Thyroid gland (tissue), 4 donors: ENCODE data around the gene SNX21. TPM values are rescaled to one million over a fixed set of nuclear protein-coding genes. Genes with fewer than 3 reads are reported as not detected.
A peak's percentile ranks its signal among the peaks of the same experiment; 100 is the strongest.

Experiments used
- DNase-seq, 2 donors: peaks; one replicate each; pipeline ENCODE4 v3.0.0-alpha.2; 2019
- H3K27ac ChIP-seq, 3 donors: fragments of 200-600 bp; sonication (generic); 1 replicate in 2 of 3; 2 replicates in 1 of 3; pipeline ENCODE4 v1.5.1; 2016 to 2019; ENCODE audit warnings: mild to moderate bottlenecking in 1 of 3, moderate library complexity in 1 of 3
- H3K27me3 ChIP-seq: fragments of 200-600 bp; sonication (generic); one replicate; pipeline ENCODE4 v1.5.1; 2019
- H3K36me3 ChIP-seq, 2 donors: fragments of 200-600 bp; sonication (generic); one replicate each; pipeline ENCODE4 v1.5.1; 2016 to 2019
- H3K4me1 ChIP-seq, 2 donors: fragments of 200-600 bp; sonication (generic); one replicate each; pipeline ENCODE4 v1.5.1; 2017 to 2019
- H3K4me3 ChIP-seq, 3 donors: fragments of 200-600 bp; sonication (generic); replicated peaks in 1 of 3; 1 replicate in 2 of 3; 2 replicates in 1 of 3; pipeline ENCODE4 v1.5.1; 2016; ENCODE audit warnings: mild to moderate bottlenecking in 1 of 3
- H3K9me3 ChIP-seq: fragments of 200-600 bp; sonication (generic); one replicate; pipeline ENCODE4 v1.5.1; 2017
- POLR2A ChIP-seq, 2 donors: fragments of 450-650 bp; IDR thresholded peaks; one replicate each; pipeline ENCODE4 v1.6.1; 2017; ENCODE audit warnings: antibody characterized with exemption in 2 of 2, mild to moderate bottlenecking in 2 of 2, moderate library complexity in 1 of 2
- WGBS, 2 donors: methylation state at CpG; one replicate each; pipeline ENCODE4 v1.1.5; 2017; 5-methylcytosine and 5-hydroxymethylcytosine counted together
- intact Hi-C: fragments of 100-400 bp; cut with DNase I; formaldehyde crosslinking; loops from one replicate; pipeline ENCODE4 v1.15.1; 2023
- total RNA-seq, 4 donors: library from RNA; depleted of rRNA; stranded (reverse); fragments of >200 nt; gene quantifications; one replicate each; pipeline ENCODE4 v1.2.3, GENCODE V29; 2016
- TF ChIP-seq, protein P1 (sequence below), 6 experiments: fragments of 200-600 bp in 3 of 6; fragments of 450-650 bp in 3 of 6; sonication (generic) in 3 of 6; IDR thresholded peaks; one replicate each; pipeline ENCODE4 v1.5.1; 2016 to 2019; ENCODE audit warnings: antibody characterized with exemption in 6 of 6, mild to moderate bottlenecking in 2 of 6, inconsistent platforms in 1 of 6, moderate library complexity in 1 of 6

SNX21 gene
- total RNA-seq, 4 donors from 2014 or later, result 41.5 to 54.9 (median 48.8) TPM

DNA sequence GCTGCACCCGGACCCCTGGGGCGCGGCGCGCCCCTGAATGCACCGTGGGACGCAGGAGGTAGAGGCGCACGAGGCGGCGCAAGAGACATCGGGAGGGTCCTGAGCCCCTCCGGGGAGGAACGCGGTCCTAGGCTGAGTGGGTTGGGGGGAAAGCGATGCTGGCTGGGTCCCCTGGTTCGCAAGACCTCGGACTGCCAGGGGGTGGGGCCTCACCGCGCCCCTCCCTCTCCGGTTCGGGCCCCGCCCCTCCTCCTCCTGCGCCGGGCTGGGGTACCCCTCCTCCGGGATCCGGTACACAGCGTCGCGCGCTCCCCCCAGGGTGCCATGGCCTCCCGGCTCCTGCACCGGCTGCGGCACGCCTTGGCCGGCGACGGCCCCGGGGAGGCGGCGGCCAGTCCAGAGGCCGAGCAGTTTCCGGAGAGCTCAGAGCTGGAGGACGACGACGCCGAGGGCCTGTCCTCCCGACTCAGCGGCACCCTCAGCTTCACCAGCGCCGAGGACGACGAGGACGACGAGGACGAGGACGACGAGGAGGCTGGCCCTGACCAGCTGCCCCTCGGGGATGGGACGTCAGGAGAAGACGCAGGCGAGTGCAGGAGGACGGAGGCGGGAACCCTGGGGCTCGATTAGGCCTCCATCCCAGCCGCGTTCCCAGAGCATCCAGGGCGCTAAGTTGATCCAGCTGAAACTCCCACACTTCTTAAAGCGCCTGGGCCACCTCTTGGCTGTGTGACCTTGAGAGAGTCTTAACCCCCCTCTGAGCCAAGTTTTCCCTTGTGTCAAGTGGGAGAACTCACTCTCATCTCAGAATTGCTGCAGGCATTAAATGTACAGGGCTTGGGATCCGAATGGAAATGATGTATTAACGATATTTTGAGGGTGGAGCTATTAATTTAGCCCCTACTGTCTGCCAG lies 541 bp downstream of the SNX21 start:
- H3K36me3 ChIP-seq, result no peaks in the 10 kb centered on the region
- peak in 1 of 2 donors; percentile 72 for TF ChIP-seq POLR2A (IDR thresholded peaks at IDR 0.05)
- TF ChIP-seq, protein P1, sequence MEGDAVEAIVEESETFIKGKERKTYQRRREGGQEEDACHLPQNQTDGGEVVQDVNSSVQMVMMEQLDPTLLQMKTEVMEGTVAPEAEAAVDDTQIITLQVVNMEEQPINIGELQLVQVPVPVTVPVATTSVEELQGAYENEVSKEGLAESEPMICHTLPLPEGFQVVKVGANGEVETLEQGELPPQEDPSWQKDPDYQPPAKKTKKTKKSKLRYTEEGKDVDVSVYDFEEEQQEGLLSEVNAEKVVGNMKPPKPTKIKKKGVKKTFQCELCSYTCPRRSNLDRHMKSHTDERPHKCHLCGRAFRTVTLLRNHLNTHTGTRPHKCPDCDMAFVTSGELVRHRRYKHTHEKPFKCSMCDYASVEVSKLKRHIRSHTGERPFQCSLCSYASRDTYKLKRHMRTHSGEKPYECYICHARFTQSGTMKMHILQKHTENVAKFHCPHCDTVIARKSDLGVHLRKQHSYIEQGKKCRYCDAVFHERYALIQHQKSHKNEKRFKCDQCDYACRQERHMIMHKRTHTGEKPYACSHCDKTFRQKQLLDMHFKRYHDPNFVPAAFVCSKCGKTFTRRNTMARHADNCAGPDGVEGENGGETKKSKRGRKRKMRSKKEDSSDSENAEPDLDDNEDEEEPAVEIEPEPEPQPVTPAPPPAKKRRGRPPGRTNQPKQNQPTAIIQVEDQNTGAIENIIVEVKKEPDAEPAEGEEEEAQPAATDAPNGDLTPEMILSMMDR (IDR thresholded peaks at IDR 0.05), result no peak
- no peaks in the 10 kb centered on the region for H3K27me3 ChIP-seq
- peak; percentile 65 to 67 for DNase-seq
- peaks cover 5 to 26% of the 10 kb centered on the region in 2 donors for H3K4me1 ChIP-seq
- peak overlapping the region; percentile 9 to 74 (median 24) for H3K4me3 ChIP-seq
- no peaks in the 10 kb centered on the region for H3K9me3 ChIP-seq
- peak overlapping the region; percentile 86 to 92 (median 91) for H3K27ac ChIP-seq
- intact Hi-C loops, result no loop called here
- 9 to 19% methylated on average over 7 to 26 of the region's 71 CpGs for WGBS, 2 donors

DNA sequence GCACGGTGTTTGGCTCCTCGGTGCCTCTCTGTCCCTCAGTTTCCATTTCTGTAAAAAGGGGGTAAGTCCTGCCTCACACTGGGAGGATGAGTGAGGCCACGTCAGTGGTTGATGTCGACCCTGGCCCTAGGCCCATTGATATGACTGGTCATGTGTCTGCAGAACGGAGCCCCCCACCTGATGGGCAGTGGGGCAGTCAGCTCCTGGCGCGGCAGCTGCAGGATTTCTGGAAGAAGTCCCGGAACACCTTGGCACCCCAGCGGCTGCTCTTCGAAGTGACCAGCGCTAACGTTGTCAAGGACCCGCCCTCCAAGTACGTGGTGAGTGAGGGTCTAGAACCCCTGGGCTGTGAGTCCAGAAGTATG lies 1.2 kb downstream of the SNX21 start:
- no peak for DNase-seq
- Histone ChIP-seq H3K27ac (peak overlapping the region; percentile 86 to 92 (median 91)), H3K4me3 (peak overlapping the region in 1 of 3 donors; percentile 74), H3K27me3 (no peaks in the 10 kb centered on the region), H3K36me3 (no peaks in the 10 kb centered on the region), H3K4me1 (peaks cover 5 to 23% of the 10 kb centered on the region in 2 donors), H3K9me3 (no peaks in the 10 kb centered on the region)
- 88 to 96% methylated on average over 9 to 14 of the region's 14 CpGs for WGBS, 2 donors
- intact Hi-C loops, result no loop called here
- TF ChIP-seq, protein P1 (IDR thresholded peaks at IDR 0.05), result no peak
- no peak for TF ChIP-seq POLR2A (IDR thresholded peaks at IDR 0.05)

- TF ChIP-seq, protein P1 (IDR thresholded peaks at IDR 0.05), result peak in 1 of 6 experiments; percentile 4
- no peak for TF ChIP-seq POLR2A (IDR thresholded peaks at IDR 0.05)
- Histone ChIP-seq H3K4me1 (peaks cover 5 to 23% of the 10 kb centered on the region in 2 donors), H3K36me3 (peaks cover 0 to 2% of the 10 kb centered on the region in 2 donors), H3K27me3 (no peaks in the 10 kb centered on the region), H3K9me3 (no peaks in the 10 kb centered on the region), H3K27ac (peak overlapping the region in 2 of 3 donors; percentile 91 to 92), H3K4me3 (peak overlapping the region in 1 of 3 donors; percentile 74)
- WGBS, 2 donors, result 63 to 69% methylated on average over 3 of the region's 3 CpGs
- intact Hi-C loops, result no loop called here
- no peak for DNase-seq
Observed at GRCh38 chr20:45835329-45835765, 1.7 kb downstream of the SNX21 start.

GRCh38 chr20:45835825-45836224 lies 2.2 kb downstream of the SNX21 start:
- Histone ChIP-seq H3K36me3 (peaks cover 3 to 7% of the 10 kb centered on the region in 2 donors), H3K4me1 (peaks cover 5 to 23% of the 10 kb centered on the region in 2 donors), H3K9me3 (no peaks in the 10 kb centered on the region), H3K27ac (peak overlapping the region in 2 of 3 donors; percentile 91 to 92), H3K27me3 (no peaks in the 10 kb centered on the region), H3K4me3 (no peak overlapping the region)
- TF ChIP-seq, protein P1 (IDR thresholded peaks at IDR 0.05), result no peak
- no peak for TF ChIP-seq POLR2A (IDR thresholded peaks at IDR 0.05)
- 87 to 89% methylated on average over 5 of the region's 5 CpGs for WGBS, 2 donors
- DNase-seq, result peak in 1 of 2 donors; percentile 20
- intact Hi-C loops, result no loop called here

GRCh38 chr20:45836841-45837240 lies 3.2 kb downstream of the SNX21 start:
- peaks cover 5 to 26% of the 10 kb centered on the region in 2 donors for H3K4me1 ChIP-seq
- no peaks in the 10 kb centered on the region for H3K9me3 ChIP-seq
- intact Hi-C loops, result no loop called here
- H3K27ac ChIP-seq, result peak overlapping the region in 1 of 3 donors; percentile 23
- H3K27me3 ChIP-seq, result no peaks in the 10 kb centered on the region
- peaks cover 10 to 11% of the 10 kb centered on the region in 2 donors for H3K36me3 ChIP-seq
- no peak for DNase-seq
- WGBS, 2 donors, result 56% methylated on average over 1 of the region's 1 CpG
- no peak overlapping the region for H3K4me3 ChIP-seq
- no peak for TF ChIP-seq POLR2A (IDR thresholded peaks at IDR 0.05)
